Inflammatory macrophage treated with lipopolysaccharide for 1 hour (primary cell): ENCODE measurements around the gene TAS1R2.

Experiments
- DNase-seq, 2 donors: peaks; one replicate each; pipeline ENCODE4 v3.0.0-alpha.2; 2020 to 2022

TAS1R2 gene

GRCh38 chr1:18796950-18797349 is 62.5 kb downstream of the TAS1R2 start:
- DNase-seq = no peak

GRCh38 chr1:18795002-18795689 is 64.3 kb downstream of the TAS1R2 start:
- no peak for DNase-seq

- no peak for DNase-seq
Measured at GRCh38 chr1:18794561-18794960, 64.9 kb downstream of the TAS1R2 start.

- DNase-seq = no peak
Measured at GRCh38 chr1:18794051-18794450, 65.4 kb downstream of the TAS1R2 start.

- no peak for DNase-seq
Measured at GRCh38 chr1:18793164-18793563, 66.3 kb downstream of the TAS1R2 start.

- no peak for DNase-seq
Measured at GRCh38 chr1:18792747-18793146, 66.7 kb downstream of the TAS1R2 start.
